Breast epithelium (tissue), 4 donors: ENCODE measurements around the gene CLN6. TPM values are rescaled to one million over a fixed set of nuclear protein-coding genes. Genes with fewer than 3 reads are reported as not detected.

Source experiments
- DNase-seq, 2 donors: peaks; one replicate each; pipeline ENCODE4 v3.0.0-alpha.2; 2019; ENCODE audit warnings: low spot score in 2 of 2
- H3K27ac ChIP-seq, 2 donors: fragments of 200-600 bp; sonication (generic) in 1 of 2; one replicate each; pipeline ENCODE4 v1.5.1; 2016 to 2019; ENCODE audit warnings: mild to moderate bottlenecking in 1 of 2
- H3K27me3 ChIP-seq, 2 donors: fragments of 200-600 bp; sonication (generic) in 1 of 2; one replicate each; pipeline versions ENCODE4 v1.5.1 to v1.6.0; 2017 to 2019; ENCODE audit warnings: control low read depth in 1 of 2, mild to moderate bottlenecking in 1 of 2
- H3K36me3 ChIP-seq: fragments of 200-600 bp; one replicate; pipeline ENCODE4 v1.5.1; 2019
- H3K4me1 ChIP-seq, 2 donors: fragments of 200-600 bp; sonication (generic); one replicate each; pipeline ENCODE4 v1.5.1; 2016 to 2019; ENCODE audit warnings: control low read depth in 1 of 2
- H3K4me3 ChIP-seq, 3 donors: fragments of 200-600 bp; sonication (generic); 1 replicate in 2 of 3; 2 replicates in 1 of 3; pipeline ENCODE4 v1.5.1; 2016 to 2019; ENCODE audit warnings: mild to moderate bottlenecking in 3 of 3, moderate library complexity in 2 of 3
- H3K9me3 ChIP-seq, 2 donors: fragments of 200-600 bp; sonication (generic) in 1 of 2; one replicate each; pipeline ENCODE4 v1.5.1; 2016 to 2019; ENCODE audit warnings: control low read depth in 1 of 2
- POLR2A ChIP-seq: fragments of 450-650 bp; IDR thresholded peaks from one replicate; pipeline ENCODE4 v1.6.1; 2016; ENCODE audit warnings: antibody characterized with exemption, mild to moderate bottlenecking, moderate library complexity
- POLR2AphosphoS5 ChIP-seq, 3 donors: sonication (generic); formaldehyde crosslinking; IDR thresholded peaks; one replicate each; pipeline ENCODE4 v1.6.1; 2017; ENCODE audit warnings: antibody characterized with exemption in 3 of 3
- intact Hi-C: fragments of 100-400 bp; cut with DNase I; formaldehyde crosslinking; loops from one replicate; pipeline ENCODE4 v1.15.1; 2023; ENCODE audit warnings: low total_unique reads
- total RNA-seq, 3 donors: library from RNA; depleted of rRNA; stranded (reverse); fragments of >200 nt; gene quantifications; one replicate each; pipeline ENCODE4 v1.1.0, GENCODE V29; 2016
- TF ChIP-seq, protein P1 (sequence below), 3 donors: fragments of 450-650 bp; IDR thresholded peaks; one replicate each; pipeline ENCODE4 v1.5.1; 2016 to 2017; ENCODE audit warnings: antibody characterized with exemption in 3 of 3, mild to moderate bottlenecking in 3 of 3, moderate library complexity in 3 of 3

Gene CLN6
- total RNA-seq, 3 donors from 2014 or later, result 16.5 to 23.1 (median 18.4) TPM

DNA sequence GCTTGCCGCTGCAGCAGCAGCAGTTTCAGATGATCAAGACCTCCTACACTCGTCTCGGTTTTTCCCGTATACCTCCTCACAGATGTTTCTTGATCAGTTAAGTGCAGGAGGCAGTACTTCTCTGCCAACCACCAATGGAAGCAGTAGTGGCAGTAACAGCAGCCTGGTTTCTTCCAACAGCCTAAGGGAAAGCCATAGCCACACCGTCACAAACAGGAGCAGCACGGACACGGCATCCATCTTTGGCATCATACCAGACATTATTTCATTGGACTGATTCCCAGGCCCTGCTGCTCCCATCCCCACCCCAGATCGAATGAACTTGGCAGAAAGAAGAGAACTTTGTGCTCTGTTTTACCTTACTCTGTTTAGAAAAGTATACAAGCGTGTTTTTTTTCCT, 42.0 kb downstream of the CLN6 start:
- no peaks in the 10 kb centered on the region for H3K36me3 ChIP-seq
- H3K27me3 ChIP-seq, result no peaks in the 10 kb centered on the region
- no peaks in the 10 kb centered on the region for H3K4me1 ChIP-seq
- peak overlapping the region; percentile 34 to 64 for H3K27ac ChIP-seq
- TF ChIP-seq POLR2A (no peak), POLR2AphosphoS5 (IDR thresholded peaks at IDR 0.05) (peak in 2 of 3 donors; percentile 31 to 62)
- TF ChIP-seq, protein P1, sequence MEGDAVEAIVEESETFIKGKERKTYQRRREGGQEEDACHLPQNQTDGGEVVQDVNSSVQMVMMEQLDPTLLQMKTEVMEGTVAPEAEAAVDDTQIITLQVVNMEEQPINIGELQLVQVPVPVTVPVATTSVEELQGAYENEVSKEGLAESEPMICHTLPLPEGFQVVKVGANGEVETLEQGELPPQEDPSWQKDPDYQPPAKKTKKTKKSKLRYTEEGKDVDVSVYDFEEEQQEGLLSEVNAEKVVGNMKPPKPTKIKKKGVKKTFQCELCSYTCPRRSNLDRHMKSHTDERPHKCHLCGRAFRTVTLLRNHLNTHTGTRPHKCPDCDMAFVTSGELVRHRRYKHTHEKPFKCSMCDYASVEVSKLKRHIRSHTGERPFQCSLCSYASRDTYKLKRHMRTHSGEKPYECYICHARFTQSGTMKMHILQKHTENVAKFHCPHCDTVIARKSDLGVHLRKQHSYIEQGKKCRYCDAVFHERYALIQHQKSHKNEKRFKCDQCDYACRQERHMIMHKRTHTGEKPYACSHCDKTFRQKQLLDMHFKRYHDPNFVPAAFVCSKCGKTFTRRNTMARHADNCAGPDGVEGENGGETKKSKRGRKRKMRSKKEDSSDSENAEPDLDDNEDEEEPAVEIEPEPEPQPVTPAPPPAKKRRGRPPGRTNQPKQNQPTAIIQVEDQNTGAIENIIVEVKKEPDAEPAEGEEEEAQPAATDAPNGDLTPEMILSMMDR (IDR thresholded peaks at IDR 0.05), result no peak
- peak overlapping the region; percentile 5 to 23 (median 10) for H3K4me3 ChIP-seq
- intact Hi-C loops, result no loop called here
- DNase-seq, result peak in 1 of 2 donors; percentile 76
- no peaks in the 10 kb centered on the region for H3K9me3 ChIP-seq

DNA sequence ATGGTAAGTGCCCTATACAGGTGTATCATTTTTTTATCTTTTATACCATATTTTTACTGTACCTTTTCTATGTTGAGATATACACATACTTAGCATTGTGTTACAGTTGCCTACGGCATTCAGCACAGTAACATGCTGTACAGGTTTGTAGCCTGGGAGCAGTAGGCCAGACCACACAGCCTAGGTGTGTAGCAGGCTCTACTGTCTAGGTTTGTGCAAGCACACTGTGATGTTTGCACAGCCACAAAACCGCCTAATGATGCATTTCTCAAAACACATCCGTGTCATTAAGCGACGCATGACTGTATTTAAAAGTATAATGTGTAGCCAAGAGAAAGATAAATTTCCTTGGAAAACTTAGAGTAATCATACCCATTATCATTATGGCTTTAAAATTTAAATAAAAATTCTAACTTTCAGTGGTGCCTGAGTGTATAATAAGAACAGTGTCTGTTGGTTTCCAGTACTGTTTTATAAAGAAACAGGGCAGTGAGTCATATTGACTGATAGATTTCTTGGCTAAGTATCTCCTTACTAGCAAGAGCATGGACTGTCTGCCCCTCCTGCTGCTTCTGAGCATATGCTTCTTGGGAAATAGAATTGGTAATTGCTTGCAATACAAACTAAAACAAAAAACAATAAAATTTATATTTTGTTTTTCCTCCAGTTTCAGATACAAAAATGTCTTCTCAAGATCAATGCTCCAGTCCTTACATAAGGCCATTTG, 42.7 kb downstream of the CLN6 start:
- H3K36me3 ChIP-seq, result no peaks in the 10 kb centered on the region
- intact Hi-C loops, result no loop called here
- DNase-seq, result no peak
- no peaks in the 10 kb centered on the region for H3K9me3 ChIP-seq
- H3K4me1 ChIP-seq, result no peaks in the 10 kb centered on the region
- peak overlapping the region; percentile 19 to 53 for H3K27ac ChIP-seq
- TF ChIP-seq POLR2AphosphoS5 (IDR thresholded peaks at IDR 0.05), result no peak
- no peak for TF ChIP-seq POLR2A
- TF ChIP-seq, protein P1 (IDR thresholded peaks at IDR 0.05), result no peak
- H3K27me3 ChIP-seq, result no peaks in the 10 kb centered on the region
- H3K4me3 ChIP-seq, result no peak overlapping the region

DNA sequence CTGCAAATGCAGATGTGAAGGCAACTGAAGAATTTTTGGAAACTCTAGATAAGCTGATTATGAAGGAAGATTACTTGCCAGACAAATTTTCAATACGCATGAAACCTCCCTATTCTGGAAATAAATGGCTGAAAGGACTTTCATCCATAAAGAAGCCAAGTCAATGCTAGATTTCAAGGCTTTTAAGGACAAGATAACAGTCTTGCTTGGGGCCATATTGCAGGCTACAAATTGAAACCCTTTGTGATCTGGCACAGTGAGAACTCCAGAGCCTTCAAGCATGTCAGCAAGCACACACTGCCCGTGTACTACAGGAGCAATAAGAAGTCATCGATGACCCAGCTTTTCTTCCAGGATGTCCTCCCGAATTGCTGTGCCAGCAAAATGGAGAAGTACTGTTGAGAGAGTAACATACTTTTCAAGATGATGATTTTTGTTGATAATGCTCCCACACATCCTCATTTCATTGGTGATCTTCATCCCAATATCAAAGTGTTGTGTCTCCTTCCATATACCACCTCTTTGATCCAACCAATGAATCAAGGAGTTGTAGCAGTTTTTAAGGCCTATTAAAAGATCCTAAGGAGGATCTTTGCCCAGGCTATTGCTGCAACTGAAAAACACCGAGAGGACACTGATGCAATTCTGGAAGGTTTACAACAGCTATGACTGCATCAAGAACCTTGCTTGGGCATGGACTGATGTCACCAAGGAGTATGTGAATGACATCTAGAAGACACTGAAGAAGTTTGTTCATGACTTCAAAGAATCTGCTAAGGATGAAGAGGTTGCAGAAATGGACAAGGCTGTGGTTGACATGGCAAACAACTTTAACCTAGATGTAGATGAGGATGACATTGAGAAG, 44.7 kb downstream of the CLN6 start:
- DNase-seq, result no peak
- intact Hi-C loops, result no loop called here
- TF ChIP-seq, protein P1 (IDR thresholded peaks at IDR 0.05), result no peak
- no peak for TF ChIP-seq POLR2AphosphoS5 (IDR thresholded peaks at IDR 0.05)
- TF ChIP-seq POLR2A, result no peak
- Histone ChIP-seq H3K27me3 (no peaks in the 10 kb centered on the region), H3K4me1 (no peaks in the 10 kb centered on the region), H3K27ac (no peak overlapping the region), H3K9me3 (no peaks in the 10 kb centered on the region), H3K4me3 (no peak overlapping the region), H3K36me3 (no peaks in the 10 kb centered on the region)

DNA sequence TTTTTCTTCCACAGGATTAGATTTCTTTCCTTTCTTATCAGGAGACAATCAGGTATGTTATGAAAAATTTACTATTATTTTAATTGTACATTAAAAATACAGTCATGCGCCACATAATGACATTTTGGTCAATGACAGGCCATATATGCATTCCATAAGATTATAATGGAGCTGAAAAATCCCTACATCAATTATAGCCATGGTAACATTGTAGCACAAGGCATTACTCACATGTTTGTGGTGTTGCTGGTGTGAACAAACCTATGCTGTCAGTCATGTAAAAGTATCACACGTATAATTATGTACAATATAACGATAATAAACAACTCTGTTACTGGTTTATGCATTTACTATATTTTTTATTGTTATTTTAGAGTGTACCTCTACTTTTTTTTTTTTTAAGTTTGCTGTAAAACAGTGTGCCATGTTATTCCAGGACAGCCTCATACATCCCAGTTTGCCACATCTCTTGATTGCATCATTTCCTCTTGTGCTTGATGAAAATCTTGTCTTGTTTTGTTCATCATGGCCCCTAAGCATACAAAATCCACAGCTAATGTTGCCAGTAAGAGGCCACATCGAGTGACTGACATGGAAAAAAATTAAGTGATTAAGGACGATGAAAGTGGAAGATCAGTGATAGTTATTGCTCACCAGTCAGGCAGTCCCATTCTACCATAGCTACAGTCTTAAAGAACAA, 45.8 kb downstream of the CLN6 start:
- Histone ChIP-seq H3K36me3 (no peaks in the 10 kb centered on the region), H3K4me3 (no peak overlapping the region), H3K27ac (no peak overlapping the region), H3K9me3 (no peaks in the 10 kb centered on the region), H3K4me1 (no peaks in the 10 kb centered on the region), H3K27me3 (no peaks in the 10 kb centered on the region)
- intact Hi-C loops, result no loop called here
- no peak for DNase-seq
- no peak for TF ChIP-seq POLR2A
- no peak for TF ChIP-seq POLR2AphosphoS5 (IDR thresholded peaks at IDR 0.05)
- TF ChIP-seq, protein P1 (IDR thresholded peaks at IDR 0.05), result no peak
